Measurements from ENCODE around the gene KRT72.

DNA sequence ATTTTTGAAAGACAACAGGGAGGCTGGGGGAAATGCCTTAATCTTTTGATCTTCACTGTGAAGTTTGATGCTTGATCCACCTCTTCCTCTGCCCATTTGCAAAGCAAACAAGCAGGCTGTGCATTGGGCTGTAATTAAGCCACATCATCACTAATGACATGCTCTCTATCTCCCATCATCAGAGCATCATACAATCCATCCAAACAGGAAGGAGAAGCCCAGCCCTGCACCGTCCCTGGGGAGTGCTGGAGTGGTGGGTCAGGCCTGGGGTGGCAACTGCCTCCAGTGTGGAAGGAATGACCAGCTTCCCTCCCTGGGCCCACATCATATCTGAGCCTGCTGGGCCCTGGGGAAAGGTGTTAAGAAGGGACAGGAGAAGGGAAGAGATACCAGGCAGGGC is 20.8 kb downstream of the KRT72 start:
- TF ChIP-seq, protein P1, sequence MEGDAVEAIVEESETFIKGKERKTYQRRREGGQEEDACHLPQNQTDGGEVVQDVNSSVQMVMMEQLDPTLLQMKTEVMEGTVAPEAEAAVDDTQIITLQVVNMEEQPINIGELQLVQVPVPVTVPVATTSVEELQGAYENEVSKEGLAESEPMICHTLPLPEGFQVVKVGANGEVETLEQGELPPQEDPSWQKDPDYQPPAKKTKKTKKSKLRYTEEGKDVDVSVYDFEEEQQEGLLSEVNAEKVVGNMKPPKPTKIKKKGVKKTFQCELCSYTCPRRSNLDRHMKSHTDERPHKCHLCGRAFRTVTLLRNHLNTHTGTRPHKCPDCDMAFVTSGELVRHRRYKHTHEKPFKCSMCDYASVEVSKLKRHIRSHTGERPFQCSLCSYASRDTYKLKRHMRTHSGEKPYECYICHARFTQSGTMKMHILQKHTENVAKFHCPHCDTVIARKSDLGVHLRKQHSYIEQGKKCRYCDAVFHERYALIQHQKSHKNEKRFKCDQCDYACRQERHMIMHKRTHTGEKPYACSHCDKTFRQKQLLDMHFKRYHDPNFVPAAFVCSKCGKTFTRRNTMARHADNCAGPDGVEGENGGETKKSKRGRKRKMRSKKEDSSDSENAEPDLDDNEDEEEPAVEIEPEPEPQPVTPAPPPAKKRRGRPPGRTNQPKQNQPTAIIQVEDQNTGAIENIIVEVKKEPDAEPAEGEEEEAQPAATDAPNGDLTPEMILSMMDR (IDR thresholded peaks at IDR 0.05; ENCODE audit: insufficient read depth, low read length) = no peak
- TF ChIP-seq, protein P2, sequence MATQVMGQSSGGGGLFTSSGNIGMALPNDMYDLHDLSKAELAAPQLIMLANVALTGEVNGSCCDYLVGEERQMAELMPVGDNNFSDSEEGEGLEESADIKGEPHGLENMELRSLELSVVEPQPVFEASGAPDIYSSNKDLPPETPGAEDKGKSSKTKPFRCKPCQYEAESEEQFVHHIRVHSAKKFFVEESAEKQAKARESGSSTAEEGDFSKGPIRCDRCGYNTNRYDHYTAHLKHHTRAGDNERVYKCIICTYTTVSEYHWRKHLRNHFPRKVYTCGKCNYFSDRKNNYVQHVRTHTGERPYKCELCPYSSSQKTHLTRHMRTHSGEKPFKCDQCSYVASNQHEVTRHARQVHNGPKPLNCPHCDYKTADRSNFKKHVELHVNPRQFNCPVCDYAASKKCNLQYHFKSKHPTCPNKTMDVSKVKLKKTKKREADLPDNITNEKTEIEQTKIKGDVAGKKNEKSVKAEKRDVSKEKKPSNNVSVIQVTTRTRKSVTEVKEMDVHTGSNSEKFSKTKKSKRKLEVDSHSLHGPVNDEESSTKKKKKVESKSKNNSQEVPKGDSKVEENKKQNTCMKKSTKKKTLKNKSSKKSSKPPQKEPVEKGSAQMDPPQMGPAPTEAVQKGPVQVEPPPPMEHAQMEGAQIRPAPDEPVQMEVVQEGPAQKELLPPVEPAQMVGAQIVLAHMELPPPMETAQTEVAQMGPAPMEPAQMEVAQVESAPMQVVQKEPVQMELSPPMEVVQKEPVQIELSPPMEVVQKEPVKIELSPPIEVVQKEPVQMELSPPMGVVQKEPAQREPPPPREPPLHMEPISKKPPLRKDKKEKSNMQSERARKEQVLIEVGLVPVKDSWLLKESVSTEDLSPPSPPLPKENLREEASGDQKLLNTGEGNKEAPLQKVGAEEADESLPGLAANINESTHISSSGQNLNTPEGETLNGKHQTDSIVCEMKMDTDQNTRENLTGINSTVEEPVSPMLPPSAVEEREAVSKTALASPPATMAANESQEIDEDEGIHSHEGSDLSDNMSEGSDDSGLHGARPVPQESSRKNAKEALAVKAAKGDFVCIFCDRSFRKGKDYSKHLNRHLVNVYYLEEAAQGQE (IDR thresholded peaks at IDR 0.05; ENCODE audit: insufficient replicate concordance, low read depth) = no peak
- TF ChIP-seq POLR2AphosphoS5 (IDR thresholded peaks at IDR 0.05; ENCODE audit: low read depth) = no peak
- TF ChIP-seq GABPA (IDR thresholded peaks at IDR 0.05; ENCODE audit: low read depth) = no peak
- TF ChIP-seq SPI1 (IDR thresholded peaks at IDR 0.05; ENCODE audit: borderline replicate concordance, low read depth) = no peak
